Raji (cell line): Measurements from ENCODE around the gene MACROD2.

Source experiments
- POLR2A ChIP-seq: IDR thresholded peaks from 2 replicates; pipeline ENCODE4 v1.6.1; 2011; ENCODE audit warnings: low read depth, low read length, control low read depth; ENCODE audit not compliant: insufficient read depth

The MACROD2 gene

GRCh38 chr20:15742627-15743026, 1747.3 kb downstream of the MACROD2 start:
- TF ChIP-seq POLR2A = no peak

DNA sequence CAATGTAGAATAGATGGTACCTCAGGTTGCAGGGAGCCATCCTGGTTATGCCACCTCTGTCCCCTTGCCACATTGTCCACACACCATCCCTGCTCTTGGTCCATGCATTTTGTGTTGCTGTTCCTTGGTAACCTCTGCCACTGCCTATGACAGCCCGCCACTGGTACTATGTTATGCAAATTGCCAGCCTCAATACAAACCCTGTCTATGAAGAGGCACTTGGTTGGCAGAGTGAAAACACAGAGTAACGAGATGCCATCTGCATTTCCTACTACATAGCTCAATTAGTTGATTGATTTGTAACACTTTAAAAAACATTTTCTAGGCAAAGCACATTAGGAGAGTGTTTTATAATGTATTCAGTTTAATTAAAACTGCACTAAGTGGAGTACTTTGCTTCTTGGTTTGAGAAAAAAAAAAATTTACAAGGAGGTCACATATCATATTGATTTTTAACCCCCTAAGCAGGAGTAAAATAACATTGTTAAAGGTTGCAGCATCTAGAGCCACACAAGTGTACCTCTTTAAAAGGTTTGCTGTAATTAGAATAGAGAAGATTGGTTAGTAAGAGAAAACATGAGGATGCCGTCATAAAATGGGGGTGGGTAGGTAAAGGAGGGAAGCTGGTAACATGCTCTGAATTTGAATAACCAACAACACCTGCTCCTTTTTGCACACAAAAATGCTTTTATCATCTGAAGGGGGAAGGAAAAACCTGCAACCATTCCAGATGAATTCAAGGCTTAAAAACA, 1760.9 kb downstream of the MACROD2 start:
- no peak for TF ChIP-seq POLR2A

DNA sequence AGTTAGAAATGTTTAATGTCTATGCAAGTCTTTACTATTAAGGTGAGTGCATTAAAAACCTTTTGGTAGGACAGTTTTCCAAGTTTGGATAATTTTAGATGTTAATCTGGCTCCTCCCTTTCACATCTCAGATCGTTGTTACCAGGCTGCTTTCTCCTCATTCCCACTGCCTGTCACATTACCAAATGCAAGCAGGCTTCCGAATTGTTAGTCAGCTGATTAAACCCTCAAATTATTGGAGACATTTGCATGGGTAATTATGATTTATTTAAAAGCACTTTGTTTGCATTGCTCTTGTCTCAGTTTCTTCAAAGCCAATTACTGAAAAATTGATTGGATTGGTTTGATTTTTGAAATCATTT, 1761.4 kb downstream of the MACROD2 start:
- no peak for TF ChIP-seq POLR2A

DNA sequence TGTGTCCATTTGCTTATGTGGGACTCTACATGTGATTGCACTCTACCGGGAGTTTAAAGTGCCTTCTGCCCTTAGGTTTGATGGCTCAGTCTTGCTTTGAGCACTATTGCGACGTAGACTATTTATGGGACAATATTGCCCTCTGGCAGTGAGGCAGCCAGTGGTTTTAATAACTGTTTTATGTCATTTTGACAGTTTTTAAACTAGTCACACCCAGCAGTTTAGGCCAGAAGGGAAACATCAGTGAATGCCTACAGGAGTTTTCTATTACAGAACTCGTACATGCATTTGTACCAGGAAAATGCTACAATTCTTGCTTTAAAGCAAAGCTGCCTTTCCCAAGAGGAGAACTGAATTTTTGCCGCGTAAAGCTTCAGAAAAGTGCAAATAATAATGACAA, 1764.3 kb downstream of the MACROD2 start:
- no peak for TF ChIP-seq POLR2A

DNA sequence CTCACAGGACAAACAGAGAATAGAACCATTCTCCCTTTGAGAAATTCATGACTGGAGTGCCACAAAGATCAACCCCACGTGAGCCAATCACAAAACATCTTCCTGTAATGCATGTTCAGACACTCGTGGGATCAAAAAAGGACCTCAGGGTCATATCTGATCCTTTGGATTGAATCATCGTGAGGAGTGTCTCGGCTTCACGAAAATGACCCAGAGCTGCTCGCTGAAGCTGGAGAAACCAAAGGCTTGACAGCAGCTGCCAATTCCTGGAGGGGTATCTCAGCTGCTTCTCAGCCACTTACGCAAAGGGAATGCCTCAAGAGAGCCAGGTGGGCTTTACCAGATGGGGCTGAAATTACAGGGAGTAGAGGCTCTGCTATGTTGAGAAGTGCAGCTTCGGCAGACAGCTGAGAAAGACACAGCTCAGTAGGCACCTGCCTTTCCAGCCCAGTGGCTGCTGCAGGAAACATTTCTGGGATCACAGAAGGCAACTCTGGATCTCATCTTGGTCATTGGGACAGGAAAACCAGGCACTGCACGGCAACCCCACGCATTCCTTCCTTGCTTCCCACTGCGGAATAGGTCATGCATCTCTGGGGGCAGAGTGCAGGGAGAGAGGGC, 1764.8 kb downstream of the MACROD2 start:
- no peak for TF ChIP-seq POLR2A

DNA sequence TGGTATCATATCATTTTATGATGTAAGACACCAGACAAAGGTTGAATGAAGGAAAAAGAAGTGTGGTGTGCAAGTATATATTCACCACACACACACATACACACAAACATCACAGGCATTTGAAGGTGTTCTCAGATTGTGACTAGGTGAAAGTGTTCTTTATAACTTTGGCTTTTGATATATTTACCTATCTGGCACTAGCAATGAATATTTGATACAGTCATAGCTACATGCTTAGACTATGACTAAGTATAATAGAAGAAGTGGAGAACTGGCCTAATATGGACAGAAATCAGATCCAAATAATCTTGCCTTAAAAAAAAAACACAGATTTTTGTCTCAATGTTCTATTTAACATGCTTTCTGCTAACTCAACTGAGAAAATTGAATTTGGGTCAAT, 1768.0 kb downstream of the MACROD2 start:
- no peak for TF ChIP-seq POLR2A

- no peak for TF ChIP-seq POLR2A
Observed at GRCh38 chr20:15767586-15767985, 1772.3 kb downstream of the MACROD2 start.

DNA sequence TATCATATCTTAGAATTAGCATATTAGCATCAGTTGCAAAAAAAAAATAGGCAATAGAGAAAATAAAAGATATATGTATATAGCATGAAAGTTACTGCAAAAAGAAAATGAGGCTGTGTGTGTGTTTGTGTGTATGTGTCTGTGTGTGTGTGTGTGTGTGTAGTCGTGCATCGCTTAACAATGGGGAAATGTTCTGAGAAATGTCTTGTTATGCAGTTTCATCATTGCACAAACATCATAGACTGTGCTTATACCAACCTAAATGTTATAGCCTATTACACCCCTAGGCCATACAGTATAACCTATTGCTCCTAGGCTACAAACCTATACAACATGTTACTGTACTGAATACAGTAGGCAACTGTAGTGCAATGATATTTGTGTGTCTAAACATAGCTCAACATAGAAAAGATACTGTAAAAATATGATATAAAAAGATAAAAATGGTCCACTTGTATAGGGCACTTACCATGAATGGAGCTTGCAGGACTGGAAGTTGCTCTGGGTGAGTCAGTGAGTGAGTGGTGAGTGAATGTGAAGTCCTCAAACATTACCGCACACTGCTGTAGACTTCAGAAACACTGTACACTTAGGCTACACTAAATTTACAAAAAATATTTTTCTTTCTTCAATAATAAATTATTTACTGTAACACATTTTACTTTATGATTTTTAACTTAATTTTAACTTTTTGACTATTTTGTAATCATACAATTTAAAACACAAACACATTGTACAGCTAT, 1772.9 kb downstream of the MACROD2 start:
- no peak for TF ChIP-seq POLR2A

- no peak for TF ChIP-seq POLR2A
Observed at GRCh38 chr20:15772826-15773225, 1777.5 kb downstream of the MACROD2 start.

DNA sequence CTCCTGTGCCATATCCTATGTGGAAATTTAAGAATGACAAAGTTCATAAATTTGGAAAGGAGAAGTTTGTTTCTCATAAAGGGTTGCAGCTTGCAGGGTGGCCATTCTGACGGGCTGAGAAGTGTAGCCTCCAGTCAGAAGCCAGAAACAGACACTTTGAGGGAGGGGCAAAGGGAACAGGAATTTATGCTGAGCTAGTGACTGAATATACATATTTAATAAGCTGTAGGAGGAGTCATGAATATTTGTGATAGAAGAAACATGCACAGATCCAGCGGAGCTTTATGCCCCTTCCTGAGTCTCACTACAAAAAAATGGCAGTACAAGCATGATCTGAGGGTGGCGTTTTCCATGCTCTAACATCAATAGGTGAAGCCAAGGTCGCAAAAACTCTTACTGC, 1779.6 kb downstream of the MACROD2 start:
- TF ChIP-seq POLR2A = no peak

DNA sequence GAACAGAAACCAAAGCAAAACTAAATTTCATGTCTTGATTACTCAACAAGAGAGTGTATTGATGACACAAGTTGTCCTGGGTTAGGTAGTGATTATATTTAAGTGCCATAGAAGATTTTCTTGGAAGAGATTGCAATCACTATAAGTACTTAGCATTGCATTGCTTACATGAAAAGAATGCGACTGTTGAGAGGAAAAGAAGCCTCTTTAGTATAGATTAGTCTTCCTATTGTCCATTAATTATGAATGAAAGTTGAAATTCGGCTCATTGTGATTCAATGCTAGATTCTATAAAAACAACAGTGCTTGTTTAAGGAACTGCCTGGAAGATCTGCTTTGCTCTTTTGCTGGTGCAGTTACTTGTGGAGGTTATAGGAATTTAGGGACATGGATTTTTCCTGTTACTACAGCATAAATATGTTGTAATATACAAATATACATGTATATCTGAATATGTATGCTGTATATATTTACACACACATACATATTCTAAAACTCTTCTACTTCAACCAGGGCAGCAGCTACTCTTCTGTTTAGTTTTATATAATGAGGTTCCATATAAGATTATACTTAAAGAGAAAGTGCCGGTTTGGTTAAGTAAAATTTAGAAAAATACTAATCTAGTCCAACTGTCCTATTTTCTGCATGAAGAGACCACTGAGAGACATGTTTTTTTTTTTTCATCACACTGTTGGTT, 1781.6 kb downstream of the MACROD2 start:
- no peak for TF ChIP-seq POLR2A

DNA sequence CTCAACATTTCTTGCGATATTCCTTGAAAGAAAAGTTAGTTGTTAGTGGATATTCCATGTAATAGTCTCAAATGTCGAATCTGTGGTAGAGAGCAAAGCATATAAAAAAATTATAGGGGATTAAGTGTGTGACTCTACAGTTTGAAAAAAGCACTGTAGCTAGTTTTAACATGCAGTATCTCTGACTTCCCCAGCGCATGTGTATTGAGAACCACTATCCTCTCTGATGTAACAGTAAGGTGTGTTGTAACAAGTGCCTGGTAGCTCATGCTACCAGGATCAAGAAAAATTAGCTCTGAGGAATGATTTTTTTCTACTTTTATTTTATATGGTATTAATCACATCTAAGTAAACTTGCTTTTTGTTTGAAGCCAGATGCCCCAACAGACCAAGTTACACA, 1788.7 kb downstream of the MACROD2 start:
- no peak for TF ChIP-seq POLR2A

DNA sequence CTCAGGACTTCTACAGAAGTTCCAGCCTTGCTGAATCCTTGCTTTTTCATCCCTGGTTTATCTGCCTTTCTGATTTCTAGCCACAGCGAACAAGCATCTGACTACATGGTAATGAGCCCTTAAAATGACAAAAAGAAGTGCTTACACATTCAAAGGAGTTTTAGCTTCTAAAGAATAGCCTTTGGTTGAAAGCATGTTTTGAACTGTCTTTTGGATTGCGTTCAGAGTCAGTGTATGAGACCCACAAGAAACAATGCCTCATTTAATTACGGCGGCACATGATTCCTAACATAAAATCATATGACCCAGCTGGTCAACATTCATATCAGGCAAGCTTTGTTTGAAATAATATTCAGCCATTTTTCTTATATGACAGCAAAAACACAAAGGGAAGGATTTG, 1793.8 kb downstream of the MACROD2 start:
- TF ChIP-seq POLR2A = no peak

- TF ChIP-seq POLR2A = no peak
Observed at GRCh38 chr20:15792855-15793254, 1797.5 kb downstream of the MACROD2 start.

GRCh38 chr20:15794409-15794808, 1799.1 kb downstream of the MACROD2 start:
- no peak for TF ChIP-seq POLR2A

- no peak for TF ChIP-seq POLR2A
Observed at GRCh38 chr20:15795305-15796019, 1800.1 kb downstream of the MACROD2 start.

DNA sequence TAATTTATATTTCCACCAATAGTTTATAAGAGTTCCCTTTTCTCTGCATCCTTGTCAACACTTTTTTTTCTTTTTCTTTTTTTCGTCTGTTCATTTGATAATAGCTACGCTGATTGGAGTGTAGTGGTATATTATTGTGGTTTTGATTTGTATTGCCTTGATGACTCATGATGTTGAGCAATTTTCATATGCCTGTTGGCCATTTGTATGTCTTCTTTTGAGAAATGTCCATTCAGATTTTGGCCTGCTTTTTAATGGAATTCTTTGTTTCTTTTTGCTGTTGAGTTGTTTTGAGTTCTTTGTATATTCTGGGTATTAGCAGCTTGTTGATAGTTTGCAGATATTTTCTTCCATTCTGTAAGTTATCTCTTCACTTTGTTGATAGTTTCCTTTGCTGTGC, 1804.6 kb downstream of the MACROD2 start:
- no peak for TF ChIP-seq POLR2A
